HepG2 (cell line): ENCODE results near the gene PSMB11. TPM values are rescaled to one million over a fixed set of nuclear protein-coding genes. Genes with fewer than 3 reads are reported as not detected.

Source experiments
- AGO1 ChIP-seq: fragments of 200-400 bp; formaldehyde crosslinking; IDR thresholded peaks from 2 replicates; pipeline ENCODE4 v1.6.1; 2017; ENCODE audit warnings: mild to moderate bottlenecking, low read depth, low read length, moderate library complexity; ENCODE audit not compliant: poor library complexity, severe bottlenecking
- ARHGAP35 ChIP-seq: sonication (generic); formaldehyde crosslinking; IDR thresholded peaks from 2 replicates; pipeline ENCODE4 v1.9.0; 2022; ENCODE audit warnings: mild to moderate bottlenecking, inconsistent platforms, moderate library complexity, missing genetic modification reagents, borderline replicate concordance
- ARNT2 ChIP-seq: sonication (generic); formaldehyde crosslinking; IDR thresholded peaks from 2 replicates; pipeline ENCODE4 v1.8.0; 2022; ENCODE audit warnings: mild to moderate bottlenecking, low read depth, missing genetic modification reagents, moderate library complexity
- ATF7 ChIP-seq, 2 experiments: fragments of 450-650 bp in 1 of 2; sonication (generic) in 1 of 2; formaldehyde crosslinking in 1 of 2; IDR thresholded peaks; 2 replicates each; pipeline versions ENCODE4 v1.4.0 to v1.6.1; 2016 to 2020; ENCODE audit warnings: antibody characterized with exemption in 1 of 2, mild to moderate bottlenecking in 1 of 2, missing genetic modification reagents in 1 of 2
- DMAP1 ChIP-seq: IDR thresholded peaks from 2 replicates; pipeline ENCODE4 v1.6.1; 2016
- DNMT3B ChIP-seq: conservative IDR thresholded peaks from 2 replicates; pipeline ENCODE4 v1.6.1; 2016; ENCODE audit warnings: missing biosample characterization, control low read depth
- E2F1 ChIP-seq: sonication (generic); formaldehyde crosslinking; IDR thresholded peaks from 2 replicates; pipeline ENCODE4 v1.5.0; 2020; ENCODE audit warnings: missing genetic modification reagents
- HMG20B ChIP-seq: conservative IDR thresholded peaks from 2 replicates; pipeline ENCODE4 v1.6.1; 2016; ENCODE audit warnings: missing genetic modification reagents, missing compliant biosample characterization
- IRF1 ChIP-seq: sonication (generic); formaldehyde crosslinking; IDR thresholded peaks from 2 replicates; pipeline ENCODE4 v1.4.0; 2020; ENCODE audit warnings: low read depth, mild to moderate bottlenecking, missing genetic modification reagents
- KDM4B ChIP-seq: sonication (generic); formaldehyde crosslinking; IDR thresholded peaks from 2 replicates; pipeline ENCODE4 v1.4.0; 2020; ENCODE audit warnings: missing genetic modification reagents
- MED1 ChIP-seq: sonication (generic); formaldehyde crosslinking; IDR thresholded peaks from 2 replicates; pipeline ENCODE4 v1.4.0; 2020; ENCODE audit warnings: missing genetic modification reagents
- MZF1 ChIP-seq: sonication (generic); formaldehyde crosslinking; IDR thresholded peaks from 2 replicates; pipeline ENCODE4 v1.8.1; 2023; ENCODE audit warnings: mild to moderate bottlenecking, missing genetic modification reagents, borderline replicate concordance
- SAP130 ChIP-seq: IDR thresholded peaks from 2 replicates; pipeline ENCODE4 v1.6.1; 2016; ENCODE audit warnings: low read depth
- SIN3A ChIP-seq: IDR thresholded peaks from 2 replicates; pipeline ENCODE4 v1.6.1; 2011; ENCODE audit warnings: low read depth, mild to moderate bottlenecking, control low read depth, low read length, borderline replicate concordance
- SRSF4 ChIP-seq: fragments of 200-400 bp; formaldehyde crosslinking; IDR thresholded peaks from one replicate; pipeline ENCODE4 v1.6.1; 2018; ENCODE audit warnings: mild to moderate bottlenecking, low read depth, low read length, moderate library complexity; ENCODE audit not compliant: poor library complexity, severe bottlenecking
- TFE3 ChIP-seq: IDR thresholded peaks from 2 replicates; pipeline ENCODE4 v1.6.1; 2016
- THAP11 ChIP-seq: IDR thresholded peaks from 2 replicates; pipeline ENCODE4 v1.6.1; 2016; ENCODE audit warnings: missing biosample characterization, missing genetic modification reagents
- THRA ChIP-seq: sonication (generic); formaldehyde crosslinking; IDR thresholded peaks from 2 replicates; pipeline ENCODE4 v1.4.0; 2020; ENCODE audit warnings: missing genetic modification reagents, borderline replicate concordance
- ZBTB42 ChIP-seq: sonication (generic); formaldehyde crosslinking; IDR thresholded peaks from 2 replicates; pipeline ENCODE4 v1.5.0; 2020; ENCODE audit warnings: mild to moderate bottlenecking, missing genetic modification reagents
- ZBTB7B ChIP-seq: sonication (generic); formaldehyde crosslinking; IDR thresholded peaks from 2 replicates; pipeline ENCODE4 v1.4.0; 2020; ENCODE audit warnings: missing genetic modification reagents
- ZNF446 ChIP-seq: sonication (generic); formaldehyde crosslinking; IDR thresholded peaks from 2 replicates; pipeline ENCODE4 v1.5.0; 2020; ENCODE audit warnings: mild to moderate bottlenecking, missing genetic modification reagents
- ZNF607 ChIP-seq: sonication (generic); formaldehyde crosslinking; IDR thresholded peaks from 2 replicates; pipeline ENCODE4 v1.5.1; 2020; ENCODE audit warnings: missing genetic modification reagents, mild to moderate bottlenecking, borderline replicate concordance
- ZNF674 ChIP-seq: sonication (generic); formaldehyde crosslinking; IDR thresholded peaks from 2 replicates; pipeline ENCODE4 v1.5.0; 2020; ENCODE audit warnings: low read depth, mild to moderate bottlenecking, missing genetic modification reagents
- ZNF749 ChIP-seq: sonication (generic); formaldehyde crosslinking; IDR thresholded peaks from 2 replicates; pipeline ENCODE4 v1.8.0; 2022; ENCODE audit warnings: mild to moderate bottlenecking, missing genetic modification reagents, moderate library complexity, borderline replicate concordance
- ZNF790 ChIP-seq: sonication (generic); formaldehyde crosslinking; IDR thresholded peaks from 2 replicates; pipeline ENCODE4 v1.8.0; 2022; ENCODE audit warnings: missing genetic modification reagents, mild to moderate bottlenecking, borderline replicate concordance
- polyA plus RNA-seq, 8 experiments: library from polyadenylated mRNA; depleted of rRNA in 3 of 8; stranded (reverse) in 7 of 8; unstranded in 1 of 8; fragments of >200 nt; fragmentation: Illumina TruSeq in 4 of 8; extraction: Trizol in 4 of 8; gene quantifications; 2 replicates each; pipeline versions ENCODE4 v1.2.1 to v1.2.3, GENCODE V29; 2011 to 2016; ENCODE audit warnings: low read depth in 4 of 8, missing spikeins in 1 of 8, mixed read lengths in 1 of 8; ENCODE audit not compliant: insufficient read depth in 1 of 8
- total RNA-seq, 5 experiments: library from RNA; depleted of rRNA; stranded (reverse); fragments of >200 nt; fragmentation: Illumina TruSeq; extraction: Trizol; gene quantifications; 2 replicates each; pipeline ENCODE4 v1.2.3, GENCODE V29; 2016; ENCODE audit warnings: low read depth in 1 of 5

Gene PSMB11
- total and polyA plus RNA-seq, 2 of the 13 experiments (the other 11 are each of a cell fraction or from before 2014, with no cell fraction given): not detected

GRCh38 chr14:23006544-23007419 is 35.2 kb upstream of the PSMB11 start (continued):
- TF ChIP-seq DMAP1 (CRISPR knock-in tag): peak; percentile 100
- TF ChIP-seq ARNT2 (CRISPR knock-in tag): peak; percentile 99
- peak; percentile 90 for TF ChIP-seq THAP11 (CRISPR knock-in tag)
- TF ChIP-seq ZNF446: peak; percentile 96
- TF ChIP-seq ATF7 (IDR thresholded peaks at IDR 0.05): no peak
- TF ChIP-seq ATF7 (CRISPR knock-in tag; IDR thresholded peaks at IDR 0.05): peak; percentile 88; the same call in 1 of the 2 replicates
- TF ChIP-seq E2F1 (CRISPR knock-in tag): peak; percentile 98
- peak; percentile 98; the same call in 1 of the 2 replicates for TF ChIP-seq ZBTB42 (CRISPR knock-in tag)
- peak; percentile 99 for TF ChIP-seq ZNF607 (CRISPR knock-in tag)
- peak; percentile 97; the same call in 1 of the 2 replicates for TF ChIP-seq DNMT3B (CRISPR knock-in tag)
- peak; percentile 97 for TF ChIP-seq TFE3 (CRISPR knock-in tag)
- TF ChIP-seq SIN3A: peak; percentile 46; the same call in 1 of the 2 replicates
- TF ChIP-seq ZNF790: peak; percentile 98
- peak; percentile 92 for TF ChIP-seq AGO1
- TF ChIP-seq ZNF674 (CRISPR knock-in tag): peak; percentile 97; the same call in 1 of the 2 replicates
- peak; percentile 96 for TF ChIP-seq MED1 (CRISPR knock-in tag)
- peak; percentile 99 for TF ChIP-seq KDM4B (CRISPR knock-in tag)
- no peak for TF ChIP-seq SRSF4
- TF ChIP-seq MZF1: peak; percentile 95; the same call in 1 of the 2 replicates
- TF ChIP-seq HMG20B: peak; percentile 96
- TF ChIP-seq ZNF749 (CRISPR knock-in tag): peak; percentile 99; the same call in 1 of the 2 replicates
- peak; percentile 94 for TF ChIP-seq THRA (CRISPR knock-in tag)
- TF ChIP-seq ZBTB7B (CRISPR knock-in tag): peak; percentile 96
- peak; percentile 90 for TF ChIP-seq IRF1 (CRISPR knock-in tag)
- TF ChIP-seq ARHGAP35 (CRISPR knock-in tag): peak; percentile 100
- TF ChIP-seq SAP130 (CRISPR knock-in tag): peak; percentile 98
